ENCODE results near the gene ATG9A. TPM values are rescaled to one million over a fixed set of nuclear protein-coding genes. Genes with fewer than 3 reads are reported as not detected.
A peak's percentile ranks its signal among the peaks of the same experiment; 100 is the strongest.
"Not testable (repeated sequence)": the region's sequence is repeated elsewhere in the genome, so short reads cannot be mapped to it uniquely, and the experiment has no call there.

Gene ATG9A
- total RNA-seq, 1 donor: 38.4 TPM

DNA sequence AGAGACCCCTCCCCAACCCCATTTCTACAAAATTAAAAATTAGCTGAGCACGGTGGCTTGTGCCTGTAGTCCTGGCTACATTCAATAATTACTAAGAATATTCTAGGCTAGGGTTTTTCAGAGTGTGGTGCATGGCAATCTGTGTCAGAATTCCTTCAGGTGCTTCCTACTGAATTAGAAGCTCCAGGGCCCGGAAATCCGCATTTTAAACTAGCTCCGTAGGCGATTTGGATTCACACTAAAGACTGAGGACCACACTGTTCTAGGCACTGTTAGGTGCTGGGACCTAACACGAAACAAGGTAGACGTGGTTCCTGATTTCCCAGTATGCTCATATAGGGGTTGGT is 23.5 kb downstream of the ATG9A start:
- TF ChIP-seq, protein P1, sequence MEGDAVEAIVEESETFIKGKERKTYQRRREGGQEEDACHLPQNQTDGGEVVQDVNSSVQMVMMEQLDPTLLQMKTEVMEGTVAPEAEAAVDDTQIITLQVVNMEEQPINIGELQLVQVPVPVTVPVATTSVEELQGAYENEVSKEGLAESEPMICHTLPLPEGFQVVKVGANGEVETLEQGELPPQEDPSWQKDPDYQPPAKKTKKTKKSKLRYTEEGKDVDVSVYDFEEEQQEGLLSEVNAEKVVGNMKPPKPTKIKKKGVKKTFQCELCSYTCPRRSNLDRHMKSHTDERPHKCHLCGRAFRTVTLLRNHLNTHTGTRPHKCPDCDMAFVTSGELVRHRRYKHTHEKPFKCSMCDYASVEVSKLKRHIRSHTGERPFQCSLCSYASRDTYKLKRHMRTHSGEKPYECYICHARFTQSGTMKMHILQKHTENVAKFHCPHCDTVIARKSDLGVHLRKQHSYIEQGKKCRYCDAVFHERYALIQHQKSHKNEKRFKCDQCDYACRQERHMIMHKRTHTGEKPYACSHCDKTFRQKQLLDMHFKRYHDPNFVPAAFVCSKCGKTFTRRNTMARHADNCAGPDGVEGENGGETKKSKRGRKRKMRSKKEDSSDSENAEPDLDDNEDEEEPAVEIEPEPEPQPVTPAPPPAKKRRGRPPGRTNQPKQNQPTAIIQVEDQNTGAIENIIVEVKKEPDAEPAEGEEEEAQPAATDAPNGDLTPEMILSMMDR (IDR thresholded peaks at IDR 0.05; ENCODE audit: insufficient read depth, low read depth, low read length): no peak
- no peak for DNase-seq (ENCODE audit: low read depth)
- H3K4me3 ChIP-seq (ENCODE audit: low read depth, low read length): peak overlapping the region; percentile 78

DNA sequence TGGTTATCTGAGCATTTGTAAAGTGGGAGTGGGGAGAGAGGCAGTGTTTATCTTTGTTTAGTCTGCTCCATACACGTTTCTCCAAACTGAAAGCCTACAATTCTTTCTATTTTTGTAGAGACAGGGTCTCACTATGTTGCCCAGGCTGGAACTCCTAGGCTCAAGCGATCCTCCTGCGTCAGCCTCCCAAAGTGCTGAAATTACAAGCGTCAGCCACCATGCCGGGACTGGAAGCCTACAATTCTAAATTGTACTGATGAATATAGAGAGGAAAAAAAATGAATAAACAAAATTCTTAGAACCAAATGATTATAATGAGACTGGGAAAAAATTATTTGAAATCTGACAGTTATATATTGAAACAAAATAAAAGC is 24.3 kb downstream of the ATG9A start:
- no peak overlapping the region for H3K4me3 ChIP-seq (ENCODE audit: low read depth, low read length)
- TF ChIP-seq, protein P1 (IDR thresholded peaks at IDR 0.05; ENCODE audit: insufficient read depth, low read depth, low read length): no peak
- no peak for DNase-seq (ENCODE audit: low read depth)

DNA sequence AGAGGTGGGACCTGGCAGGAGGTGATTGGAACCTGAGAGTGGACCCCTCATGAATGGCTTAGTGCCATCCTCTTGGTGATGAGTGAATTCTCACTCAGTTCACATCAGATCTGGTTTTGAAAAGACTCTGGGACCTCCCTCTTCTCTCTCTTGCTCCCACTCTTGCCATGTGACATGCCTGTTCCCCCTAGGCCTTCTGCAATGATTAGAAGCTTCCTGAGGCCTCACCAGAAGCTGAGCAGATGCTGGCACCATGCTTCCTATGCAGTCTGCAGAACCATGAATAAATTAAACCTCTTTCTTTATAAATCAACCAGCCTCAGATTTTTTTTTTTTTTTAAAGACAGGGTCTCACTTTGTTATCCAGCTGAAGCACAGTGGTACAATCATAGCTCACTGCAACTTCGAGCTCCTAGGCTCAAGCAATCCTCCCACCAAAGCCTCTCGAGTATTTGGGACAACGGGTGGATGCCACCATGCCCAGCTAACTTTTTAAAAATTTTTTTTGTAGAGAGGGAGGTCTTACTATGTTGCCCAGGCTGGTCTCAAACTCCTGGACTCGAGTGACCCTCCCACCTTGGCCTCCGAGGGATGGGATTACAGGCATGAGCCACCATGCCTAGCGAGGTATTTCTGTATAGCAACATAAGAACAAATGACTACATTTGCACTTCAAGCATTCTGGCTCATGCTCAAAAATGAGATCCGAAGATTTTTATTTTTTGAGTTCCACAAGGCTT is 24.8 kb downstream of the ATG9A start:
- no peak overlapping the region for H3K4me3 ChIP-seq (ENCODE audit: low read depth, low read length)
- TF ChIP-seq, protein P1 (IDR thresholded peaks at IDR 0.05; ENCODE audit: insufficient read depth, low read depth, low read length): no peak
- DNase-seq (ENCODE audit: low read depth): no peak

DNA sequence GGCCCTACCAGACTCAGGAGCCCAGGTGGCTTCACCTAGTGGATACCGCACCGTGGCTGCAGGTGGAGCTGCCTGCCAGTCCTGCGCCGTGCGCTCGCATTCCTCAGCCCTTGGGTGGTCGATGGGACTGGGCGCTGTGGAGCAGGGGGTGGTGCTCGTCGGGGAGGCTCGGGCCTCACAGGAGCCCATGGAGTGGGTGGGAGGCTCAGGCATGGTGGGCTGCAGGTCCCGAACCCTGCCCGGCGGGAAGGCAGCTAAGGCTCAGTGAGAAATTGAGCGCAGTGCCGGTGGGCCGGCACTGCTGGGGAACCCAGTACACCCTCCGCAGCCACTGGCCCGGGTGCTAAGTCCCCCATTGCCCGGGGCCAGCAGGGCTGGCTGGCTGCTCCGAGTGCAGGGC is 28.1 kb downstream of the ATG9A start:
- not testable (repeated sequence) for H3K4me3 ChIP-seq (ENCODE audit: low read depth, low read length)

DNA sequence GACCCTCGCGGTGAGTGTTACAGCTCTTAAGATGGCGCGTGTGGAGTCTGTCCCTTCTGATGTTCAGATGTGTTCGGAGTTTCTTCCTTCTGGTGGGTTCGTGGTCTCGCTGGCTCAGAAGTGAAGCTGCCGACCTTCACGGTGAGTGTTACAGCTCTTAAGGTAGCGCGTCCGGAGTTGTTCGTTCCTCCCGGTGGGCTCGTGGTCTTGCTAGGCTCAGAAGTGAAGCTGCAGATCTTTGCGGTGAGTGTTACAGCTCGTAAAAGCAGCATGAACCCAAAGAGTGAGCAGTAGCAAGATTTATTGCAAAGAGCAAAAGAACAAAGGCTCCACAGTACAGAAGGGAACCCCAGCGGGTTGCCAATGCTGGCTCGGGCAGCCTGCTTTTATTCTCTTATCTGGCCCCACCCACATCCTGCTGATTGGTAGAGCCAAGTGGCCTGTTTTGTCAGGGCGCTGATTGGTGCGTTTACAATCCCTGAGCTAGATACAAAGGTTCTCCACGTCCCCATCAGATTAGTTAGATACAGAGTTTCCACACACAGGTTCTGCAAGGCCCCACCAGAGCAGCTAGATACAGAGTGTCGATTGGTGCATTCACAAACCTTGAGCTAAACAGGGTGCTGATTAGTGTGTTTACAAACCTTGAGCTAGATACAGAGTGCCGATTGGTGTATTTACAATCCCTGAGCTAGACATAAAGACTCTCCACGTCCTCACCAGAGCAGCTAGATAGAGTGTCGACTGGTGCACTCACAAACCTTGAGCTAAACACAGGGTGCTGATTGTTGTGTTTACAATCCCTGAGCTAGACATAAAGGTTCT is 28.7 kb downstream of the ATG9A start:
- not testable (repeated sequence) for H3K4me3 ChIP-seq (ENCODE audit: low read depth, low read length); DNase-seq (ENCODE audit: low read depth)

More for the DNA sequence above, 28.1 kb downstream of the ATG9A start:
- DNase-seq (ENCODE audit: low read depth): not testable (repeated sequence)

GRCh38 chr2:219199470-219200211 is 29.8 kb downstream of the ATG9A start:
- TF ChIP-seq, protein P1 (IDR thresholded peaks at IDR 0.05; ENCODE audit: insufficient read depth, low read depth, low read length): no peak
- no peak for DNase-seq (ENCODE audit: low read depth)
- no peak overlapping the region for H3K4me3 ChIP-seq (ENCODE audit: low read depth, low read length)

DNA sequence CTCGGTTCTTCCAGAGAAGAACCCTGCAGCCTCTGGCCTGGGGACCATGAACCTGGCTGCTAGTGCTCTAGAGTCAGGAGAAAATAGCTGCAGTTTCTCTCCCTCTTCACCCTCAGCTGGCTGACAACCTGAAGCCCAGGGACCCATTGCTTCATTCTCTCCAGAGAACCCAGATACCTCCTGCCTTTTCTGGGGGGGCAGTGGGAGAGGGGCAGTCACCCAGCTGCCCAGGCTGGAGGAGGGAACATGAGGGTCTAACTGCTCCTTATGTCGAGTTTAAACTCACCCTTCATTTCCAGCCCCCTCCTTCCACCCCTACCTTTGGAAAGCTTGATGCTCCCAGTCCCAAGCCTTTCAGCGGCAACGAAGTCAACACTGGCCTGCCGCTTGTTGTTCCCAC is 30.5 kb downstream of the ATG9A start:
- TF ChIP-seq, protein P1 (IDR thresholded peaks at IDR 0.05; ENCODE audit: insufficient read depth, low read depth, low read length): no peak
- H3K4me3 ChIP-seq (ENCODE audit: low read depth, low read length): no peak overlapping the region
- no peak for DNase-seq (ENCODE audit: low read depth)

Measured in fibroblast of villous mesenchyme (primary cell).